ENCODE measurements around the gene ZNF32. TPM values are rescaled to one million over a fixed set of nuclear protein-coding genes. Genes with fewer than 3 reads are reported as not detected.

Gene ZNF32
- total RNA-seq, 1 experiment from 2014 or later, result 37.6 TPM

DNA sequence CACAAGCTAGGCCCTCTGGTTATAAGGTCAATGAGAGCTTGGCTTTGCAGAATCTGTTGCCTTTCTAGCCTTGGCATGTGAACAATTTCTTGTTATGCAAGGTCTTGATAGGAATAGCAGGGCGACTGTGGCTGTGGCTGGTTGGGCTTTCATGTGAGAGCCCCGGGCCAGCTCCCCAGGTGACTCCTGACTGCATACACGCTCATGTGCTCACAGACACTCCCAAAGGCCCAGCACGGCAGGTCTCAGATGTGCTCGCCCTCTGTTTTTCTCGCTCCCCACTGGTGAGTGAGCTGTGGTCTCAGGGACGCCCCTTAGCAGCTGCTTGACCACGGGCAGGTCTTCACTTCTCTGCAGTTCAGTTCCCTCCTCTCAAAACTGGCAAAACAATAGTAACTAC is 37.1 kb upstream of the ZNF32 start:
- Histone ChIP-seq H3K27ac (ENCODE audit: low read depth, low read length, poor library complexity, severe bottlenecking) (no peak overlapping the region), H3K9me3 (ENCODE audit: low read depth, low read length, poor library complexity, severe bottlenecking) (no peaks in the 10 kb centered on the region), H3K27me3 (replicated peaks; ENCODE audit: insufficient read depth, low read depth, low read length, poor library complexity) (no peaks in the 10 kb centered on the region), H3K4me1 (ENCODE audit: insufficient read depth, low read length, poor library complexity, severe bottlenecking) (no peaks in the 10 kb centered on the region), H3K36me3 (ENCODE audit: insufficient read depth, low read length, poor library complexity, severe bottlenecking) (no peaks in the 10 kb centered on the region), H3K4me3 (ENCODE audit: low read depth, low read length, poor library complexity, severe bottlenecking) (no peak overlapping the region)
- ChIA-PET CTCF (no interaction called here), POLR2A (ENCODE audit: low non-redundant PET) (interaction anchor here (0.6 kb wide), 1 partner anchor 638 kb away, joined by 3 read pairs; no protein-coding TSS in a partner anchor)
- no peak for DNase-seq (ENCODE audit: low spot score)
- intact Hi-C loops (cut with micrococcal nuclease; ENCODE audit: unreplicated experiment), result no loop called here
- no peak for TF ChIP-seq EZH2 (IDR thresholded peaks at IDR 0.05; ENCODE audit: borderline replicate concordance, low read depth, low read length, poor library complexity, severe bottlenecking)
- TF ChIP-seq, protein P1, sequence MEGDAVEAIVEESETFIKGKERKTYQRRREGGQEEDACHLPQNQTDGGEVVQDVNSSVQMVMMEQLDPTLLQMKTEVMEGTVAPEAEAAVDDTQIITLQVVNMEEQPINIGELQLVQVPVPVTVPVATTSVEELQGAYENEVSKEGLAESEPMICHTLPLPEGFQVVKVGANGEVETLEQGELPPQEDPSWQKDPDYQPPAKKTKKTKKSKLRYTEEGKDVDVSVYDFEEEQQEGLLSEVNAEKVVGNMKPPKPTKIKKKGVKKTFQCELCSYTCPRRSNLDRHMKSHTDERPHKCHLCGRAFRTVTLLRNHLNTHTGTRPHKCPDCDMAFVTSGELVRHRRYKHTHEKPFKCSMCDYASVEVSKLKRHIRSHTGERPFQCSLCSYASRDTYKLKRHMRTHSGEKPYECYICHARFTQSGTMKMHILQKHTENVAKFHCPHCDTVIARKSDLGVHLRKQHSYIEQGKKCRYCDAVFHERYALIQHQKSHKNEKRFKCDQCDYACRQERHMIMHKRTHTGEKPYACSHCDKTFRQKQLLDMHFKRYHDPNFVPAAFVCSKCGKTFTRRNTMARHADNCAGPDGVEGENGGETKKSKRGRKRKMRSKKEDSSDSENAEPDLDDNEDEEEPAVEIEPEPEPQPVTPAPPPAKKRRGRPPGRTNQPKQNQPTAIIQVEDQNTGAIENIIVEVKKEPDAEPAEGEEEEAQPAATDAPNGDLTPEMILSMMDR (conservative IDR thresholded peaks at IDR 0.05; ENCODE audit: low read depth, low read length), result no peak
- BruUV-seq (replicated peaks), result no TSS peak

DNA sequence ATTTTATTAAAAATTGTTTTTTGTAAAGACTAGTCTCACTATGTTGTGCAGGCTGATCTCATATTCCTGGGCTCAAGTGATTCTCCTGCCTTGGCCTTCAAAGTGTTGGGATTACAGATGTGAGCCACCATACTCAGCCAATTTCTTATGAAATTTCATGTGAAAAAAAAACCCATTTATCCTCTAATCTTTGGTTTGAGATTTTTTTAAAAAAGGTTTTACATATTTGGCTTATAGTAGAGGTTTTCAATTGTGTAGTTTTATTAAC is 35.5 kb upstream of the ZNF32 start:
- POLR2A ChIA-PET (ENCODE audit: low non-redundant PET), result no interaction called here
- TF ChIP-seq, protein P1 (conservative IDR thresholded peaks at IDR 0.05; ENCODE audit: low read depth, low read length), result no peak
- no peak for TF ChIP-seq EZH2 (IDR thresholded peaks at IDR 0.05; ENCODE audit: borderline replicate concordance, low read depth, low read length, poor library complexity, severe bottlenecking)
- no TSS peak for BruUV-seq (replicated peaks)
- Histone ChIP-seq H3K27me3 (replicated peaks; ENCODE audit: insufficient read depth, low read depth, low read length, poor library complexity) (no peaks in the 10 kb centered on the region), H3K9me3 (ENCODE audit: low read depth, low read length, poor library complexity, severe bottlenecking) (no peaks in the 10 kb centered on the region), H3K4me1 (ENCODE audit: insufficient read depth, low read length, poor library complexity, severe bottlenecking) (peaks cover 3% of the 10 kb centered on the region), H3K4me3 (ENCODE audit: low read depth, low read length, poor library complexity, severe bottlenecking) (no peak overlapping the region), H3K36me3 (ENCODE audit: insufficient read depth, low read length, poor library complexity, severe bottlenecking) (no peaks in the 10 kb centered on the region), H3K27ac (ENCODE audit: low read depth, low read length, poor library complexity, severe bottlenecking) (no peak overlapping the region)
- no peak for DNase-seq (ENCODE audit: low spot score)
- CTCF ChIA-PET, result no interaction called here
- intact Hi-C loops (cut with micrococcal nuclease; ENCODE audit: unreplicated experiment), result no loop called here

DNA sequence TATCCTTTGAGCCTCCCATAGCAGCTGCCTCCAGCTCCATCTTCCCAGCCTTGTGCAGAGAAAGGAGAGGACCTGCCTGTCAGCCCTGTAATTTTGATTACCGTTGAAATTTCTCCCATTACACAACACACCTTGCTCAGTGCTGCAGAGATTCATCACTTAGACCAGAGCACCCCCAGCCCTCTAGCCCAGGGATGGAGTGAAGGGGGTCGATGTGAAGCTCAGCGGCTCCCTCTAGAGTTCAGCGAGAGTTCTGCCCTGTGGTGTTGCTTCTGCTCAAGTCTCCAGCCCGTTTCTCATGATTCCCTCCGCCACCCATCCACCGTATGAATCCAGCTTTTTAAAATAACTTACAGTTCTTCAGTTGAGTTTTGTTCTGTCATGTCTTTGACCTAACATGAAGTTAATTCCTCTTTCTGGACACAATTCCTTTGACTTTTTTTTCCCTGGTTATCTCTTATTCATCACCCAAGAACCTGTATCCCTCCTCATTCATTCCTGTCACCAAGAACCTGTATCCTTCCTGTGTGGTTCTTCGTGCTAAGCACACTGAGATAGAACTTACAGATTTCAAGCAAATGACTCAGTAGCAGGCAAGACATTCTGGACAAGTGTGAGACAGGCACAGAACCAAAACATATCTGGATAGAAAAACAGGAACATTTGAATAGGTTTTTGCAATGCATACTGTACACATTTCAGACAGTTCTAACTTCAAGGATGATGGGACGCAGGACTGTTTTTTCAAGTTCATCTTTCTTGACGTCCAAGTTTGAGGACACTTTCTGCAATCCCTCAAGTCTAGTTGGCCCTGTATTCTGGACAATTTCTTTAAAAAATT is 35.0 kb upstream of the ZNF32 start:
- H3K27ac ChIP-seq (ENCODE audit: low read depth, low read length, poor library complexity, severe bottlenecking), result no peak overlapping the region
- TF ChIP-seq, protein P1 (conservative IDR thresholded peaks at IDR 0.05; ENCODE audit: low read depth, low read length), result peak; percentile 70
- TF ChIP-seq EZH2 (IDR thresholded peaks at IDR 0.05; ENCODE audit: borderline replicate concordance, low read depth, low read length, poor library complexity, severe bottlenecking), result no peak
- no peaks in the 10 kb centered on the region for H3K27me3 ChIP-seq (replicated peaks; ENCODE audit: insufficient read depth, low read depth, low read length, poor library complexity)
- POLR2A ChIA-PET (ENCODE audit: low non-redundant PET), result no interaction called here
- no peaks in the 10 kb centered on the region for H3K36me3 ChIP-seq (ENCODE audit: insufficient read depth, low read length, poor library complexity, severe bottlenecking)
- CTCF ChIA-PET, result interaction anchor here (0.6 kb wide), 1 partner anchor 619 kb away, joined by 3 read pairs; no protein-coding TSS in a partner anchor
- H3K4me1 ChIP-seq (ENCODE audit: insufficient read depth, low read length, poor library complexity, severe bottlenecking), result peaks cover 3% of the 10 kb centered on the region
- H3K9me3 ChIP-seq (ENCODE audit: low read depth, low read length, poor library complexity, severe bottlenecking), result no peaks in the 10 kb centered on the region
- H3K4me3 ChIP-seq (ENCODE audit: low read depth, low read length, poor library complexity, severe bottlenecking), result no peak overlapping the region
- no TSS peak for BruUV-seq (replicated peaks)
- intact Hi-C loops (cut with micrococcal nuclease; ENCODE audit: unreplicated experiment), result no loop called here
- DNase-seq (ENCODE audit: low spot score), result peak; percentile 41

All from A673 (cell line).